Ureter (tissue), 1 donor: ENCODE measurements around the gene TMEM200A. TPM values are rescaled to one million over a fixed set of nuclear protein-coding genes. Genes with fewer than 3 reads are reported as not detected.

ENCODE experiments used
- DNase-seq: peaks from one replicate; pipeline ENCODE4 v3.0.0-alpha.2; 2020; ENCODE audit warnings: low spot score
- total RNA-seq: library from RNA; stranded (reverse); gene quantifications from one replicate; pipeline ENCODE4 v1.2.4, GENCODE V29; 2023
- donor health status: DM: yes; HTN: yes; CAD: no.

Gene TMEM200A
- total RNA-seq, 1 donor from 2014 or later, result 4.5 TPM

DNA sequence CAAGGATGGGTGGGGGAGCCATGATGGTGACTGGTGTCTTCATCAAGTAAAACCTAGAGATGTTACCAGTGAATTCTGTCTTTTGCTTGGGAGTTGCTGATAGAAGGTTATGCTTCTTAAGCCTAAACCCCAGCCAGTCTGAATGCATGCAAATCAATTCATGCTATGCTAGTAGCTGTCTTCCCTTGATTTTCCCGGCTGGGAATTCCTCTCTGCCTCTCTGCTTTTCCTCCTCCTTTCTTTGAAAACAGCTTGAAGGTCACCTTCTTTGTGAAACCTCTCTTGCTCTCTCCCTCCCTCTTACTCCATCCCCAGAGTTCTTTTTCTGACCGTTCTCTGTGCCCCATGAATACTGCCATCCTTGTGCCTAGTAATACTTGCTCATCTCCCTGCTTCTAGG is 58.9 kb downstream of the TMEM200A start:
- no peak for DNase-seq

DNA sequence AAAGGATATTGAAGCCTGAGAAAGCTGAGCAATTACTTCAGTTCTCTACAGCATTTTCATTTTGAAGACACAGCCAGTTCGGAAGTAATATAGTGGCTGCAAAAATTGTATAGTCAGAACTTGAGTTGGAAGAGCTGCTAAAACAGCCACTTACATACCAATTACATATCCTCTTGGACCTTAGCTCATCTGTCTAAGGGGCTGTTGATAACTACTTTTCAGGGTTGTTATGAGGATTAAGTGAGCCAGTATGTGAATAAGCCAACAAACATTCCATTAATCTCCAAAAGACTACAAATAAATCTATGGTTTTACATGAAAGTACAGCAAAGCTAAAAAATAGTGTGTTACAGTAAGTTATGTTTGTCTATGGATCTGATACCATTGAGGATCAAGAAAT is 59.7 kb downstream of the TMEM200A start:
- DNase-seq, result no peak

DNA sequence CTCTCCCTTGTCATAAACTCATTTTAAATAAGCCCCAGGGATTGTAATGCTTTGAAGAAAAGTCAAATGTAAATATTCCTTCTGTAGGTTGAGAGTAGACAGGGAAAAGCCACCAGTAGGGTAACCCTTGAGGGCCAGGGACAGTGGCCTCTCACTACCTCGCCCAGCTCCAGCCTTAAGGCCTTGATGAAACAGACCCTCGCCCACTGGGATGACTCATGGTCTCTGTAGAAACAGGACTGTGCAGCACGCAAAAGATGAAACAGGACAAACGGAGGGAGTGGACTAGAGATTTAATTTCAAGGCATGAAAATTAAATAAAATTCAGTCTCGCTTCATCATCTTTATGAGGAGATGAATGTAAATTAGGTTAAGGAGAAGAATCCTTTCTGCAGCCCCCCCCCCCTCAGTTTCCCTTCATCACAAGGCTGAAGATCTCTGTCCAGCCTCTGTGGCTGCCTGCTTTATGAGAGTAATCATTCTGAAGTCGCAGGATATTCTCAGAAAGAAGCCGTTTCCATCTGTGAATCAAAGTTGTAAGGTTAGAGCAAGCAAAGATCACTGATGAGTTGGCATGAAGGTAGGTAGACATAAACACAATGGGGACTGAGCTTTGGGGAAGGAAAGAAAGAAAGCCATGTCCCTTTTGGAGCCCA is 60.4 kb downstream of the TMEM200A start:
- DNase-seq, result no peak

DNA sequence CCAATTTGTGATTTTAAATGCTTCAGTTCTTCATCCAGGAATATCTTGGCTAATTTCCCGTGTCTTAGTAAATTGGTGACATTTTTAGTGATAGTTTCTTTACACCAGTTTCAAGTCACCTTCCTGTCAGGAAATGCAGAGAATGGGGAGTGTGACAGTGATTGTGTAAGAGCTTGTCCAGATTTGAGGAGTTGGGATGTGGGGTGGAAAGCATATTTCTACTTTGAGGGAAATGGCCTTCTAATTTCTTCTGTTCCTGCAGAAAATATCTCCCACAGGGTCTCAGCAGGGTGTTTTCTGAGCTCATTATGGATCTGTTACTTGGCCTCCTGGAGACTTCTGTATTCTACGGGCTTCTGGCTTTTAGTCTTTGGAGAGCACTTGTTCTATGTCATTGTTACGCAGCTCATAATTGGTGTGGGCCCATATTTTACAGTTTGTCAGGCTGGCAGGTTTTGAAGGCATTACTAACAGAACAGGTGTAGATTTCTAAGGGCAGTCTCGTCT is 65.6 kb downstream of the TMEM200A start:
- no peak for DNase-seq

DNA sequence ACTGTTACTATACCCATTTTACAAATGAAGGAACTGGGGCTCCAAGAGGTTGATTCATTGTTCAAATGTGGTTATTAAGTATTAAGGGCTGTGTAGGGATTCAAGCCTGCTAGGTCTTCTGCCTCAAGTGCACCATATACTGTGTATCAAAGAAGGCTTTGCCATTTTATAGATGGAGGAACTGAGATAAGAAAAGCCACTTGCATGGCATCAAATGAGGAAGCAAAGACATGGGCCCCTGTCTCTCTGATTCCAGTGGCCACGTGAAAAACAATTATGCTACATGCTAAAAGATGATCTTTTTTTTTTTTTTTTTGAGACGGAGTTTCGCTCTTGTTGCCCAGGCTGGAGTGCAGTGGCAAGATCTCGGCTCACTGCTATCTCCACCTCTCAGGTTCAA is 67.0 kb downstream of the TMEM200A start:
- no peak for DNase-seq

DNA sequence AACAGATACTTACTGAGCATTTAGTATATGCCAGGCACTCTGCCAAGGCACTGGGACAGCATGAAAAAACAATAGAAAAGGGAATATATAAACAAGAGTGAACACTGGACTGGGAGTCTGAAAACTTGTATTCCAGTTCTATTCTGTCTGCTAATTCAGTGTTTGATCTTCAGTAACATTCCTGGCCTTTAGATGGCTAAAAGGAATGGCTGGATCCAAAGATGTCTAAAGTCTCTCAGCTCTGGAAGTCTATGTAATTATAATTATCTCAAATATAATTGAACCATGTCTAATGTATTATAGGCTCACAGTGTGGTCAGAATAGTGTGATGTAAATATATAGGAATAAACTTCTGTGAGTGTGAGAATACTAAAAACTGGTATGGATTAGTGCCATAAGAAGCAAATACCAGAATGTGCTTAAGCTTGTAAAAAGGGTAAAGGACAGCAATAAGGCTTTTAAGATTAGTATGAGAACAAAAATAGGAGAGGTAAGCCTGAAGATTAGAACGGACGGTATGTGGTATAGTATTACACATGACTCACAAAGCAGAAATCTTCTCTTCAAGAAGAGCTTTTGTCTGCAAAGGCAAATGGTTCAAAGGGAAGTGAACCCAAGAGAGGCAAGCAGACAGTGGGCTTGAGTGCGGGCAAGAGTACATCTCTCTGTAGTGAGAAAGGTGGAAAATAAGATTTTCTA is 68.5 kb downstream of the TMEM200A start:
- DNase-seq, result no peak

DNA sequence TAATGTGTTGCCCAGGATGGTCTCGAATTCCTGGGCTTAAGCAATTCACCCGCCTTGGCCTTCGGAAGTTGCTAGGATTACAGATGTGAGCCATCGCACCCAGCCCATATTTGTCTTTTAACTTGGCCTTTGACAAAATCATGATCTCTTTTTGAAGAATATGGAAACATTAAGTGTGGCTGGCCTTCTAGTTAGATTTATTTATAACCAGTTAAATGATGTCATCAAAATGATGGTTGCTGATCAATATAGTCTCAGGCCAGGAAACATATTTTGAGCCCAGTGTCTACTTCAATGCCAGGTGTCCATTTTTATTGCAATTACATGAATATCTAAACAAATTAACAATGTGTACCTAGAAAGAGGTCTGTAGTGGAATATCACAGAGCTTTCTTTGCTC is 69.4 kb downstream of the TMEM200A start:
- DNase-seq, result no peak

DNA sequence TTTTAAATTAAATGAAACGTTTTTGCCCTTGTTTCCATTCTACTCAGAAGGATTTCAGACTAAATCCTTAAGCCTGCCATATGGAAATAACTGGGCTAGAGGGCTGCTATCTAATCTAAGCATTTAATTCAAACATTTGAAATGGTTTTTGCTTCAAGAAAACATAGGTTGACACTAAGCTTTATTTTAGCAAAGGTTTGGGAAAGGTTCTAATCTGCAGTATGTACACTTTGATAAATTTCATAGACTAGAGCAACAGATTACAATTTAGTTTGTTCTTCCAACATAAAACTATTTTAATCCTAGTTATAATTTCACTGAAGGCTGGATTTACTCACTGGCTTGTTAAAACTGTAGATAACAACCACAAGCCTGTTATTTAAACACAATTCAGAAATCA is 72.1 kb downstream of the TMEM200A start:
- DNase-seq, result no peak

DNA sequence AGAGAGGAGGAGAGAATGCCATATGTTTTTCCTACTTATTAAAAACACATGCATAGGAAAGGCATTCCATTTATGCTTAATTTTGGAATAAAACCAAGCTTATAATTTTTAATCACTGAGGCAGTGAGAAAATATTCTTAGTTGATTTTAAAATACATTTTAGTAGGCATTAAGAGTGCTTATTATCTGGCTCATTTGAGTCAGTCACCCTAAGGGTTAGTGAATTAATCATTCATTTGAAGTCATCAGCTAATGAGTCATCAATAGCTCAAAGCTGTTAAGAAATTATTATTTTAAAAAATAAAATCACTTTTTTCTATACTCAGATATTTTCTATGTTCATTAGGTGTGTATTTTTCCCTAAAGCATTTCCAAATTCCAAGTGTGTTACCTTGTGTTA is 81.6 kb downstream of the TMEM200A start:
- no peak for DNase-seq

DNA sequence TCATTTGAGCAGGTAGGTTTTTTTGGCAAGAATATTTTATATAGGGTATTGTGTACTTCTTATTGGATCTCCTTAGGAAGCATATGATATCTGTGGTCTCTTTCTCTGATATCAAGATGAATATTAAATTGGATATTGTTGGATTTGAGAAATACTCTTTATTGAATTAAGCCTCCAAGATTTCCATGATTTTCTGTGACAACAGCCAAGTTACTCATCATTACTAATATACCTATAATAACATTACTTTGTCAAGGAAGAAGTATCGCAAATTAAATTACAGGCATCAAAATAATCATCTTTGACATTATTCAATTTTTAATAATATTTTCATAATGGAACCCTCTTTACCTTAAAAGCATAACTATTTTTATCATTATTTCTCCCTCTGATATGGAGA is 86.5 kb downstream of the TMEM200A start:
- no peak for DNase-seq

DNA sequence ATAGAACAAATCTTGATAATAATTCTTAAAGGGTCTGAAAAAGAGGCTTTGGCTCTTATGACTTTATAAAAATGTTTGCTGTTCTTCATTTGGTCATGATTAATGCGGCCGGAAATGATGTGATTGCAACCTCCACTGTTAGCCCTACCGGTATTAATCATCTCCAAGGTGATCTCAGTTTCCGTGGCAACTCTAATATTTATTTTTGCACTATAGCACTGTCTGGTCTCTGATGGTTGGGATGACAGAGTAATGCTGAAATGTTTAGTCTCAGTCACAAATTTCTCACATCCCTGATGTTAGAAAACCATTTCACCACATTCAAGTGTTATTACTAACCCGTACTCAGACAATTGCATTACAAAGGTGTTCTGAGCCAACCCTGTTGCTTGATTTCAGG is 87.4 kb downstream of the TMEM200A start:
- DNase-seq, result no peak

DNA sequence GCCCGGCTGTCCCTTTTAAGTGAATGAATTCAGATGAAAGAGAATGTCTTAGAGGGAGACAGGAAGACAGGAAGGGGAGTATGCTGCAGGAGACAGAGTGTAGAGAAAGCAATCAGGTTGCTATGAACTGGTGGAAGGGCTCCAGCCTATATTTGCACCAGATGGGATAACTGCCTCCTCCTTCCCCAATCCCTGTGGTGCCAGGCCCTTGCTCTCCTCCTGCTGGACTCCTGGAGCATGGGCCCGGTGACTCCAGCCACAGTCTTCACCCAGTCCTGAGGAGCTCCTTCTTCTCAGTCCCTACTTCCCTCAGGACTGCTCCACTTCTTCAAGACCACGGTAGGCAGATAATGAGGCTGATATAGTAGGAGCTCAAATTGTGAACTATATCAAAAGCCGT is 91.8 kb downstream of the TMEM200A start:
- DNase-seq, result no peak

DNA sequence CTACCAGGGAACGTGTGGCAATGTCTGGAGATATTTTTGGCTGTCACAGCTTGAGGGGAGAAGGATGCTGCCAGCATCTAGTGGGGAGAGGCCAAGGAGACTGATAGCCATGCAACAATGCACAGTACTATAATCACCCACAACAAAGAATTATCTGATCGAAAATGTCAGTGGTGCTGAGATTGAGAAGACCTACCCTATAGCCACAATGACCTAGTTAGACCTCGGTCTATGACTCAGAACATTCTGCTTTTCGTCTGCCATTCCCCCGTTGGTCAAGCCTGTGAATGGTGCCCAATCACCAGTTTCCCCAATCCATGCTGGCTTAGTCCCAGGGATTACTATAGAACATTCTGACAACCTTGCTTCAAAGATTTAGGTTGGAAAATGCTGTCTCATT is 93.5 kb downstream of the TMEM200A start:
- DNase-seq, result no peak

DNA sequence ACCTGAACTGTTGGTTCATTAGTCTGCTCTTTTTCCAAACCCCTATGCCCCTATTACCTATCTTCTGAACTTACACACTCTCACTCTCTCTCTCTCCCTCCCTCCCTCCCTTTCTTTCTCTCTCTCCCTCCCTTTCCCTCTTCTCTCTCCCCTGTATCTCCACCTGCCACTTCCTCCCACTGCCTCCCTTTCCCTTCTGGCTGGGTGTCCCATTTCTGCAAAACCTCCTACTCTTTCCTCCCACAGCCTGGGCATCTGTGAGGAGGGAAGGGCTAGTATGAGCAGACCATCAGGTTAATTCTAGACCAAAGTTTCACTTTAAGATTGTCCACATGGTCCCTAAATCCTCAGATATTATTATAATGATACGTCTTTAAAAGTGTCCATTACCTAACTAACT is 95.1 kb downstream of the TMEM200A start:
- DNase-seq, result no peak

DNA sequence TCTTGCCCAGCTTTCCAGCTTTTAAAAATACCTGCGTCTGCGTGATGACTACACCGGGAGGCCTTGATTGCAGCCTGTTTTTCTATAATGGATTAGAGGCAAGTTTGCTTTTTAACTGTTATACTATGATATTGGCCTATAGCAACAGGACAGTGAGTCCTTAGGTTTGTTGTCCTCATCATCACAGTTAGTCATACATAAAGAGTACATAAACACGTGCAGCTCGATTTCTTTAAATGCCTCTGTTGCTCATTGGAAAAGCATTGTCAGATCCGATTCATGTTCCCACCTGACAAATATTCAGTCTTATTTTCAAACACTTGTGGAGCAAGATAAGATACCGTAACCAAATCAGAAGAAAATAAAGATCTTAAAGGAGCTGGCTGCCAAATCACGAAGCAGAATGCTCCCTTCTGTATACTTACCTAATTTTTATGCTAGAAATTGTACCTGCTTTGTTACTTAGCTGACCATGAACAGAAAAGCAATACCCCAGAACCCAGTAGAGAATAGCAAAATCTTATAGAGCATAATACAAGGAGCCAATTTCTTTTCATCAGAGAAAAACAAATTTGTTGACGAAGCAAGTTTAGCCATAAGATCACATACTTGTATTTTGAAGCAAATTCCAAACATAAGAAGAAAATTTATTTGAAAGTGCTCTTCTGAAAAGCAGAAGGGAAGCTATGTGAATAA is 100.4 kb downstream of the TMEM200A start:
- no peak for DNase-seq

DNA sequence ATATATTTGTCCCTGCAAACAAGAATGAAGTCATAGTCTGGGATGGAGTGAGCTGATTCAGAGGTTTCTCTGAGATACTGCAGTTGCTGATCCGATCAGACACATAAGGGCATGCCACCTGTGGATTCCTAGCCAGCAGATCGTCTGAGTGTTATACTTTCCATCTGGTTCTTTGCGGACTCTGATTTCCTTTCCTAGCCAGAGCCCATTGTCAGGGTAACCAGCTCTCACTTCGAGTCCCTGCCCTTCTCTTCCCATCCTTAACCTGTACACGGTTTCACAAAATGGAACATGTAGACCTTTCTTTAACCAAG is 100.9 kb downstream of the TMEM200A start:
- DNase-seq, result no peak

DNA sequence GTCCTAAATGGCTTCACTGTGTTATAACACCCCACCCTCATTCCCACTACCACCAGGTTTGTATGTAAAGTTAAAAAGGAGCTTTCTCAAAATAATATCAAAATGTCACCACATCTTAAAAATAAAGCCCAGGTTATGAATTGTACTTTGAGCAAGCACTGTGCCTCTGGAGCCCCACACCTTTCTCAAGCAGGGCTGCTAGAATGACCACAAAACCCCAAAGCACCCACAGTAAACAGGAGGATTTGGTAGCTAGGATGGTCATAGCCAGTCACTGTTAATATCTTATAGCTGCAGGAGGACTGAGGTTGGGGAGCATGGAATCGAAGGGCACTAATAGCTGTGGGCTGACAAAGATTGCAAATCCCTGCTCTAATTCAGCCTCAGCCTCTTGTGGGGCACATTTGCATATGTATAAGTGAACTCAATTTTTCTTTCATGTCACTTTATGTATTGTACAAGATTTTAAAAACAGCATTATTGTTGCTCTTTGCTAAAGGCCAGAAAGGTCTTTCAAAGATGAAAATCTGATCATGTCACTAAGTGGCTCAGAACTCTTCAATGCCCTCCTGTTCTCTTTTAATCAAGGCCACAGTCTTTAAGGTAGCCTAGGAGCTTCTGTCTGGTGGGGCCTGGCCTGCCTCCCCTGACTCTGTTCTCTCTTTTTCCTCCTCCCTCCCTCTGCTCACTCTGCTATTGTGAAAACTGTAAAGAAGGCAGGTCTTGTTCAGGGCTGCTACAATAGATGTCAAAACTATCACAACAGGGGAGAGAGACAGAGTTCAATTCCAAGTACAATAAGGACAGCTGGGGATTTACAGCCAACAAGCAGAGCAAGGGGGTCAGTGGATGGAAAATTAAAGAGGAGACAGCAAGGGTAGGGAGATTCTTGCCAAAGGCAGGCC is 101.6 kb downstream of the TMEM200A start:
- no peak for DNase-seq

DNA sequence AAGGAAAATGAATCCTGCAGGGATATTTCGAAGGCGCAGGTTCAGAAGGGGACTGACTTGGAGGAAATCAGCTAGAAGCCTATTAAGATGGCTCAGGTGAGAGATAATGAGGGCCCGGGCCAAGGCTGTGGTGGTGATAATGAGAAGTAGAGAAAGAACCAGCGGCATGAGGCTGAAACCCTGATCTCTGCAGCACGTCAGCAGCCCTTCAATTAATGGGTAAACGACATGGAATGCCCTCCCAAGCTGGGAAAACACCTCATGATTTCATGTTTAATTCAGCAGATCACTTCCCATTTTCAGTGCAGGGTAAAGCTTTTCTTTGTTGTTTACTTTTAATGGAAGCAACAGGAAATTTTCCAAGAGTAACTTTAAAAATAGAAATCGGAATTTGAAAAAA is 104.9 kb downstream of the TMEM200A start:
- no peak for DNase-seq

DNA sequence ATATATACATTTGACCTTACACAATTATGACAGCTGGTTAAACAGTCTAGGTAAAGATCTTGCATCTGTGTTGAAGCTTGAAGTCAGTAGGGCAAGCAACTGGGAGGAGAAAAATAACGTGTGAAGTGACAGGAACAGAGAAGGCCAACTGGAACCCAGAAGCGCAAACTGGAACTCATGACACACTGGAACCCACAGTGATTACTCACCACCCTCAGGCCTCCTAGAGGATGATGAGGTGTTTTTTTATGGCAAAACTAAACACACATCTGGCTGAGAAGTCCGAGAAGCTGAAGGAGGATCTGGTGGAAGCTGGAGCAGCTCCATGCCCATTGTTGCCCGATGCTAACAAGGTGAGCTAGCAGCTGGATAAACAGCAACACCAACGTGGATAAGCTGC is 108.1 kb downstream of the TMEM200A start:
- no peak for DNase-seq

DNA sequence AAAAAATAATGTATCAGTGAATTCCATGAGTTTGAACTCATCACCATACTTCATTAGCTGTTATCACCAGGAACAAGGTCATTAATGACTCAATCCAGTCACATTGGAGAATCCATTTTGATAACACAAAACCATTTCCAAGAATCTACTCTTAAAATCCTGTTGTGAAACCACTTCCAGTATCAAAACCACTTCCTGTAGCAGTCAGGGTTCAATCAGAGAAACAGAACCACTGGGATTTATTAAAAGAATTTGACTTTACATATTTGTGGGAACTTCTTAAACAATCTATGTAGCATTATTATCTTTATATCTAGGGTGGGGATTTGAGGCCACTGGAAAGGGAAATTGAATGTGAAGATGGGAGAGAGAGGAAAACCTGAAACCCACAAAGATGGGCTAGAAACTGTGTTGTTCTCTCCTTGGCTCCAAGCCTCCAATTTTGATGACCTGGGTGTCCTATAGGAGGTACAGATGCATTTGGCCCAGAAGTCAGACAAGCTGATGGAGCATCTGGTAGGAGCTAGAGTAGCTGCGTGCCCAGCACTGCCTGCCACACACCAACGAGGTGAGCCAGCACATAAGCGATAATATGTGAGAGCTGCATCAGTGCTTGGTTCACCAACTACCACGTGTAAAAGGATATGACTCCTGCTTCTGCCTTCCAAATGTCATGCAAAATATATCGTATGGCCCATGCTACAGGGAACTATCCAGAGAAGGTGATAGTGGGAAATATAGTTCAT is 117.0 kb downstream of the TMEM200A start:
- no peak for DNase-seq

DNA sequence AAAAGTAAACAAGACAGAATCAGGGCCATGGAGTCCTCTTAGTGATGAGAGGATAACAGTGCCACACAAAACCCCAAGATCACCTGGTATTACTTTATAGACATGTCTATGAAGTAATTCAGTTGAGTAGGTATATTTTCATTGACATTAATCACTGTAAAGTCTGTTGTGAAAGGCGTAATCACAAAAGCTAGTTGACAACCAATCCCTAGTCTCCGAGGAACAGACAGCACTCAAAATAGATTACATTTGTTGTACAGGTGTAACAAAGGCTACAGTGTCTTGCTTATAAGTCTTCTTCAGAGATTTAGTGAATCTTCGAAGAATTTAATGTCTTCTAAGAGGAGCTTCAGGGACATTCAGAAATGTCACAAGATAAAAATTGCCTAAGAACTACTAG is 120.1 kb downstream of the TMEM200A start:
- DNase-seq, result no peak
